ENCODE data around the gene SCO2.

SCO2 gene

GRCh38 chr22:50505276-50505775 is 20.1 kb downstream of the SCO2 start:
- Histone ChIP-seq H3K27me3 (ENCODE audit: control insufficient read depth, insufficient read depth, low read length) (no peaks in the 10 kb centered on the region), H3K36me3 (ENCODE audit: control insufficient read depth, insufficient read depth, low read length) (peaks cover 6% of the 10 kb centered on the region; the same call in 1 of the 2 replicates), H3K9me3 (ENCODE audit: control insufficient read depth, insufficient read depth, low read length) (no peaks in the 10 kb centered on the region), H3K4me1 (ENCODE audit: control insufficient read depth, insufficient read depth, low read length) (peaks cover 4% of the 10 kb centered on the region), H3K27ac (ENCODE audit: low read length) (no peak overlapping the region), H3K4me3 (ENCODE audit: low read length) (no peak overlapping the region)
- DNase-seq (ENCODE audit: low read depth, low spot score): no peak
- WGBS (ENCODE audit: insufficient coverage, insufficient read length): no CpG with 5 or more reads among the region's 14 CpGs

GRCh38 chr22:50504369-50505211 is 20.8 kb downstream of the SCO2 start:
- no peaks in the 10 kb centered on the region for H3K27me3 ChIP-seq (ENCODE audit: control insufficient read depth, insufficient read depth, low read length)
- H3K36me3 ChIP-seq (ENCODE audit: control insufficient read depth, insufficient read depth, low read length): peaks cover 6% of the 10 kb centered on the region; the same call in 1 of the 2 replicates
- H3K4me1 ChIP-seq (ENCODE audit: control insufficient read depth, insufficient read depth, low read length): peaks cover 4% of the 10 kb centered on the region
- no peaks in the 10 kb centered on the region for H3K9me3 ChIP-seq (ENCODE audit: control insufficient read depth, insufficient read depth, low read length)
- H3K4me3 ChIP-seq (ENCODE audit: low read length): no peak overlapping the region
- no peak overlapping the region for H3K27ac ChIP-seq (ENCODE audit: low read length)
- DNase-seq (ENCODE audit: low read depth, low spot score): no peak
- no CpG with 5 or more reads among the region's 44 CpGs for WGBS (ENCODE audit: insufficient coverage, insufficient read length)

- Histone ChIP-seq H3K27ac (ENCODE audit: low read length) (no peak overlapping the region), H3K9me3 (ENCODE audit: control insufficient read depth, insufficient read depth, low read length) (no peaks in the 10 kb centered on the region), H3K4me3 (ENCODE audit: low read length) (no peak overlapping the region), H3K36me3 (ENCODE audit: control insufficient read depth, insufficient read depth, low read length) (peaks cover 6% of the 10 kb centered on the region; the same call in 1 of the 2 replicates), H3K4me1 (ENCODE audit: control insufficient read depth, insufficient read depth, low read length) (peaks cover 2% of the 10 kb centered on the region), H3K27me3 (ENCODE audit: control insufficient read depth, insufficient read depth, low read length) (no peaks in the 10 kb centered on the region)
- no CpG with 5 or more reads among the region's 26 CpGs for WGBS (ENCODE audit: insufficient coverage, insufficient read length)
- DNase-seq (ENCODE audit: low read depth, low spot score): no peak
Measured at GRCh38 chr22:50503475-50504145, 21.8 kb downstream of the SCO2 start.

GRCh38 chr22:50502628-50503474 is 22.5 kb downstream of the SCO2 start:
- Histone ChIP-seq H3K27me3 (ENCODE audit: control insufficient read depth, insufficient read depth, low read length) (no peaks in the 10 kb centered on the region), H3K4me1 (ENCODE audit: control insufficient read depth, insufficient read depth, low read length) (peaks cover 2% of the 10 kb centered on the region), H3K9me3 (ENCODE audit: control insufficient read depth, insufficient read depth, low read length) (no peaks in the 10 kb centered on the region), H3K36me3 (ENCODE audit: control insufficient read depth, insufficient read depth, low read length) (peaks cover 6% of the 10 kb centered on the region; the same call in 1 of the 2 replicates), H3K27ac (ENCODE audit: low read length) (no peak overlapping the region), H3K4me3 (ENCODE audit: low read length) (no peak overlapping the region)
- no CpG with 5 or more reads among the region's 24 CpGs for WGBS (ENCODE audit: insufficient coverage, insufficient read length)
- DNase-seq (ENCODE audit: low read depth, low spot score): no peak

GRCh38 chr22:50502096-50502495 is 23.3 kb downstream of the SCO2 start:
- no CpG with 5 or more reads among the region's 6 CpGs for WGBS (ENCODE audit: insufficient coverage, insufficient read length)
- H3K4me3 ChIP-seq (ENCODE audit: low read length): no peak overlapping the region
- no peak for DNase-seq (ENCODE audit: low read depth, low spot score)
- no peaks in the 10 kb centered on the region for H3K9me3 ChIP-seq (ENCODE audit: control insufficient read depth, insufficient read depth, low read length)
- peaks cover 2% of the 10 kb centered on the region for H3K4me1 ChIP-seq (ENCODE audit: control insufficient read depth, insufficient read depth, low read length)
- no peaks in the 10 kb centered on the region for H3K27me3 ChIP-seq (ENCODE audit: control insufficient read depth, insufficient read depth, low read length)
- no peak overlapping the region for H3K27ac ChIP-seq (ENCODE audit: low read length)
- H3K36me3 ChIP-seq (ENCODE audit: control insufficient read depth, insufficient read depth, low read length): peaks cover 6% of the 10 kb centered on the region; the same call in 1 of the 2 replicates

GRCh38 chr22:50500452-50500851 is 24.9 kb downstream of the SCO2 start:
- Histone ChIP-seq H3K27ac (ENCODE audit: low read length) (no peak overlapping the region), H3K4me1 (ENCODE audit: control insufficient read depth, insufficient read depth, low read length) (no peaks in the 10 kb centered on the region), H3K9me3 (ENCODE audit: control insufficient read depth, insufficient read depth, low read length) (no peaks in the 10 kb centered on the region), H3K36me3 (ENCODE audit: control insufficient read depth, insufficient read depth, low read length) (no peaks in the 10 kb centered on the region; the same call in 1 of the 2 replicates), H3K4me3 (ENCODE audit: low read length) (no peak overlapping the region), H3K27me3 (ENCODE audit: control insufficient read depth, insufficient read depth, low read length) (no peaks in the 10 kb centered on the region)
- no CpG with 5 or more reads among the region's 12 CpGs for WGBS (ENCODE audit: insufficient coverage, insufficient read length)
- DNase-seq (ENCODE audit: low read depth, low spot score): no peak

GRCh38 chr22:50498322-50498890 is 27.0 kb downstream of the SCO2 start:
- no peak overlapping the region for H3K4me3 ChIP-seq (ENCODE audit: low read length)
- no CpG with 5 or more reads among the region's 13 CpGs for WGBS (ENCODE audit: insufficient coverage, insufficient read length)
- H3K9me3 ChIP-seq (ENCODE audit: control insufficient read depth, insufficient read depth, low read length): no peaks in the 10 kb centered on the region
- no peaks in the 10 kb centered on the region for H3K4me1 ChIP-seq (ENCODE audit: control insufficient read depth, insufficient read depth, low read length)
- H3K27ac ChIP-seq (ENCODE audit: low read length): no peak overlapping the region
- H3K27me3 ChIP-seq (ENCODE audit: control insufficient read depth, insufficient read depth, low read length): no peaks in the 10 kb centered on the region
- no peaks in the 10 kb centered on the region for H3K36me3 ChIP-seq (ENCODE audit: control insufficient read depth, insufficient read depth, low read length)
- DNase-seq (ENCODE audit: low read depth, low spot score): no peak

- Histone ChIP-seq H3K9me3 (ENCODE audit: control insufficient read depth, insufficient read depth, low read length) (no peaks in the 10 kb centered on the region), H3K27ac (ENCODE audit: low read length) (no peak overlapping the region), H3K4me1 (ENCODE audit: control insufficient read depth, insufficient read depth, low read length) (no peaks in the 10 kb centered on the region), H3K4me3 (ENCODE audit: low read length) (no peak overlapping the region), H3K36me3 (ENCODE audit: control insufficient read depth, insufficient read depth, low read length) (no peaks in the 10 kb centered on the region), H3K27me3 (ENCODE audit: control insufficient read depth, insufficient read depth, low read length) (no peaks in the 10 kb centered on the region)
- WGBS (ENCODE audit: insufficient coverage, insufficient read length): no CpG with 5 or more reads among the region's 6 CpGs
- DNase-seq (ENCODE audit: low read depth, low spot score): no peak
Measured at GRCh38 chr22:50497093-50497492, 28.3 kb downstream of the SCO2 start.

GRCh38 chr22:50490531-50491308 is 34.7 kb downstream of the SCO2 start:
- H3K36me3 ChIP-seq (ENCODE audit: control insufficient read depth, insufficient read depth, low read length): no peaks in the 10 kb centered on the region
- no peak for DNase-seq (ENCODE audit: low read depth, low spot score)
- H3K4me1 ChIP-seq (ENCODE audit: control insufficient read depth, insufficient read depth, low read length): no peaks in the 10 kb centered on the region
- H3K4me3 ChIP-seq (ENCODE audit: low read length): no peak overlapping the region
- H3K9me3 ChIP-seq (ENCODE audit: control insufficient read depth, insufficient read depth, low read length): no peaks in the 10 kb centered on the region
- no peaks in the 10 kb centered on the region for H3K27me3 ChIP-seq (ENCODE audit: control insufficient read depth, insufficient read depth, low read length)
- WGBS (ENCODE audit: insufficient coverage, insufficient read length): no CpG with 5 or more reads among the region's 27 CpGs
- no peak overlapping the region for H3K27ac ChIP-seq (ENCODE audit: low read length)
